Activated CD4-positive, alpha-beta T cell treated with anti-CD3 and anti-CD28 coated beads, Interleukin-2, Interleukin-4, amounts not matched to agents 100 ng/mL and 50 ng/mL, durations not matched to agents 16 hours and 8 hours (primary cell): ENCODE data around the gene PWP1.

ENCODE experiments used
- DNase-seq: peaks from one replicate; pipeline ENCODE4 v3.0.0-alpha.2; 2020; ENCODE audit warnings: low spot score

Gene PWP1

GRCh38 chr12:107735763-107736162 is 50.2 kb downstream of the PWP1 start:
- DNase-seq, result no peak

- DNase-seq, result no peak
Measured at GRCh38 chr12:107736914-107737313, 51.3 kb downstream of the PWP1 start.

GRCh38 chr12:107748472-107748871 is 62.9 kb downstream of the PWP1 start:
- DNase-seq, result no peak

- DNase-seq, result no peak
Measured at GRCh38 chr12:107749083-107749482, 63.5 kb downstream of the PWP1 start.

- peak; percentile 75 for DNase-seq
Measured at GRCh38 chr12:107759410-107759809, 73.8 kb downstream of the PWP1 start.

GRCh38 chr12:107760207-107760808 is 74.7 kb downstream of the PWP1 start:
- DNase-seq, result peak; percentile 26

- peak; percentile 91 for DNase-seq
Measured at GRCh38 chr12:107760809-107761501, 75.4 kb downstream of the PWP1 start, which contains the start of gene PRDM4. Gene PRDM4, minus strand, starts transcription at chr12:107761137. Its CDS starts 622 bp downstream, at chr12:107760515.

GRCh38 chr12:107761502-107761904 is 75.9 kb downstream of the PWP1 start:
- DNase-seq, result no peak
